HG02610 (cell line): ENCODE data around the gene FRMD1.

ENCODE experiments used
- ATAC-seq: cut with Tn5 transposase; IDR thresholded peaks from one replicate; pipeline ENCODE4 v1.9.1; 2021; ENCODE audit warnings: mild to moderate bottlenecking, moderate library complexity; ENCODE audit not compliant: unreplicated experiment

The FRMD1 gene

DNA sequence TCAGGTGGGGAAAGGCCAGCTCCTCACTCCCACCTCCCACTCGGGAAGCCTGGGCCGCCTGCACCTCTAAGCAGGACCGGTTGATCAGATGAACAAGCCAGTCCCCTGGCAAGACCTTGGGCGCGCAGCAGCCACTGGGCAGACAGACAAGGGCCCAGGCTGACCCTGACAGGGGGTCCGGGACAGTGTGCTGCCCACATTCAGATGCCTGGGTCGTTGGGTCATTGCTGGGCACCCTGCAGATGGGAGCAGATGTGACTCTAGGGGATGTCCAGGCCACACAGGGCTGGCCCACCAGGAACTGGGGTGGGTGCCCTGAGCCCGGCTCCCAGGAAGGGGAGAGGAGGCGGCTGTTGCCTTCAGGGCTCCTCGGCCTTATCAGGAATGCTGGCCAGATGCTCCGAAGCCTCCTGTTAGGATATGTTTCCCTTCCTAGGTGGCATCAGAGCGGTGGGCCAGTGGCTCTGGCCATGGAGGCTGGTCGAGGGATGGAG lies 17.3 kb upstream of the FRMD1 start:
- ATAC-seq = no peak

GRCh38 chr6:168095716-168096250 lies 16.8 kb upstream of the FRMD1 start:
- ATAC-seq = no peak

- ATAC-seq = no peak
These were observed 16.2 kb upstream of the FRMD1 start for GRCh38 chr6:168095171-168095691.

DNA sequence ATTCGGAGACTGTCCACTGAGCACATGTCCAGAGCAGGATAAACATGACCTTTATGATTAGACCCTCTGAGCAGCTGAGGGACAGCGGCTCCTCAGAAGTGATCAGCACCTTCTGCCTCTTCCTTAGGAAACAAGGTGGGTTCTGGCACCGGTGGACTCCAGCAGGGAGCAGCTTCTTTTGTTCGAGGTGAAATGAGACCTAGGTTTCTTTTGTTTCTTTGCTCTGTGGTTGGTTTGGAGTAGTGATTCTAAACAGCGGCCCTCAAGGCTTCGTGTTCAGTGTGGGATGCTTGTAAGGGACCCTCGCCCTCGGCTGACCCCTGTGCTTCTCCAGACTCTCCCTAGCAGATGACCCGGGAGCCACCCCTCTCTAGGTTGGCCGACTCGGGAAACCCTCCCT lies 14.6 kb upstream of the FRMD1 start:
- ATAC-seq = no peak

- no peak for ATAC-seq
These were observed 14.1 kb upstream of the FRMD1 start for GRCh38 chr6:168093071-168093505.

GRCh38 chr6:168092541-168092940 lies 13.5 kb upstream of the FRMD1 start:
- no peak for ATAC-seq

DNA sequence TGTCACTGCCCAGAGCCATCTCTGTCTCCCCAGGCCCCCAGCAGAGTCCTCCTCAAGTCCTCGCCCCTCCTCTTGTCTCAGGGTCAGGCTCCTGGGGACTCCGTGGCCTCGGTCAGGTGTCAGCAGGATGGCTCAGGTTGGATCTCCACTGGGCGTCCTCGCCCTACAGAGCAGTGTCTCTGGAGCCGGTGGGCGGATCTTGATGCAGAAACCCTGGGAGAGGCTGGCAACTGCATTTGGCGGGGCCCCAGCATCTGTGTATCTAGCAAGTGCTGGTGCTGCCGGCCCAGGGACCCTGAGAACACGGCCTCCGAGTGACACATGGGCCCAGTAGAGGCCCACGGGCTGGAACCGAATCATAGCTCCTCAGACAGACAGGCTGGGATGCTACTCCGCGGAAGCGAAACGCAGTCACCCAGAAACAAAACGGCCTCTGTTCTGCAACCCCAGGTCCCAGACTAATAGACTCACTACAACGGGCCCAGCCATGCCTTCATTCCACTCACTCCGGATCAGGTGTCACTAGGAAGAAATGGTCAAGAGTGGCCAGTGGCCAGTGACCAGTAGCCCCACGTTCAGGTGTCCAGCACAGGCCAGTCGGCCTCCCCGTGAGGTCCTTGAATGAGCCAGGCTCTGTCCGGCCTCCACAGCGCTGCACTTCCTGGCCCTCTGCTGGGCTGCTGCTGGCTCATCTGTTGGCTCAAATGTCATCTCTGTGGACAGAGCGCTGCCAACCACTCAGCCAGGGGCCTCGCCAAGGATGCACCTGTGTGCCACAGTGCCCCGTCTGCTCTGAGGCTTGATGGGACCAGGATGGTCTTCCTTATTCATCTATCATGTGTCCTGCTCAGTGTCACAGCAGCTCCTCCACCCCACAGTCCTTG lies 12.6 kb upstream of the FRMD1 start:
- ATAC-seq = no peak

DNA sequence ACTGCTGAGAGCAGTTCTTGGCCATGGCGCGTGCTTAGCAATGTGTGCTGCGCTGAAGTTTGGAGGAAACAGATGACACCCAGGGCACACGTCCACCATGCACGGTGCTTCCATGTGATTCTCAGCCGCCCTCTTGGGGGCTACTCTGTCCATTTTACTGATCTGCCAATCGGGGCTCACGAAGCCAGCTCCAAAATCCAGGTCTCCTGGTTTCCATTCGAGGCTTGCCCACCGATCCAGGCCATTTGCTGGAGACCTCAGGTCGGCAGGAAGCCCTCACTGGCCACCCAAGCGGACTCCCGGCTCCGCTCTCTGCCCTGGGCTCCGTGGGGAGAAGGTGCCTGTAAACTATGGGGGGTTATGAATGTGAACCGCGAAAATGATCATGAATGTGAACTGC lies 11.7 kb upstream of the FRMD1 start:
- no peak for ATAC-seq

DNA sequence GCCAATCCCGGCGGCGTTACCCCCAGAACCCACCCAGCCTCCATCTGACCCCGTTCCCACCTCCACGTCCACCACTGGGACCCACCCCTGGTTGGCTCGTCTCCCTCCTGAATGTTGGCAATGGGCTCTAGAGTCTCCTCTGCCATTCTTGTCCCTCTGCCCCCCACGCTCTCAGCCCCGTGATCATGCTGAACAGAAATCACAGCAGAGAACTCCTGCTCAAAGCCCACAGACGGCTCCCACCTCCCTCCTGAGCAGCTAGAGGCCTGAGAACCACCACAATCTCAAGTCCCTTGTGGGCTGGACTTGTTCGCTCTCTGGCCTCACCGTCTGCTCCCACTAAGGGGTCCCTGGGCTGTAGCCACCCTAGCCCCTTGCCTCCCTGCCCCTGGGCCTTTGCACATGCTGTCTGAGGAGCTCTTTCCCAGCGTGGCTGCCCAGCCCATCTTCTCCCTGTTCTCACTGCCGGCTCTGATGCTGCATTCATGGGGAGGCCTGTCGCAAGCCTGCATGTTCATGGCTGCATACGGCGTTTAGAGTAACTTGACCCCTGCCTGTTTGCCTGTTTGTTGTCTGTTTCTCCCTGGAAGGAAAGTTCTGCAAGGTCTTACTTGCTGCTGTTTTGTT lies 11.2 kb upstream of the FRMD1 start:
- no peak for ATAC-seq

DNA sequence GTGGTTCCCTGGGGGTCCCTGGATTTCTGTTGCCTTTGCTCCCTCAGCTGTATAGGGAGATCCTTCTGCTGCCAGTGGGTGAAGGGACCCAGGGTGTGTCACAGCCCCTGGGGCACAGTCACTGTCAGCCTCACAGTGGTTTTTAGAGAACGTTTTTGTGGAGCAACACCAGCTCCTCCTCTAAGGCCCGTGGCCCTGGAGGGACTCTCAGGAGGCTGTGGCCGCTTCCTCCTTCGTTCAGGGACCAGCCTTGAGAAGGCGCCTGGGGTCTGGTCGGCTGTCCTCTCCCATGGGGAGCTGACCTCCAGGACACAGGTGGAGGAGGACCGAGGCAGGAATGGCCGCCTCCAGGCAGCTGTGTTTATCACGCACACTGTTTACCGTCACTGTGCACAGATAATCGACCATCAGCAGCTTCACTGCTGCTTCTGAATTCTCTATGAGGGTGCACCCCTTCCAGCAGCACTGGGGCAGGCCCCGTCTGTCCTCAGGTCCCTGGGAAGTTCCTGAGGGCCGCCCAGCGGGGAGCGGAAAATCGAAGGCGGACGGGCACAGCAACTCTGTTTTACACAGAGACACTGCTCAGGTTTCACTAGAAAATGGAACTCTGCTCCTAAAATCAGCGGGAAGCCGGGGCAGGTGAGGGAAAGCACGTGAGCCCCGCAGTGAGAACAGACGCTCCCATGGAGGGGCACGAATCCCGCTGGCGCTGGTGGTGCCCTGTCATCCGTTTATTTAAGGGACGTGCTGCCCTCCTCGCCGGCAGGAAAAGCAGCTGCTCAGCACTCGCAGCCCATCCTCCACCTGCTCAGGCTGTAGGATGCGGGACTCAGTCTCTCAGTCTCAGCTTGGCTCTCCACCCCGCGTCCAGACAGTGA lies 10.4 kb upstream of the FRMD1 start:
- no peak for ATAC-seq

GRCh38 chr6:168088161-168089053 lies 9.4 kb upstream of the FRMD1 start:
- ATAC-seq = no peak

- ATAC-seq = no peak
These were observed 8.6 kb upstream of the FRMD1 start for GRCh38 chr6:168087436-168088160.

GRCh38 chr6:168086616-168087015 lies 7.6 kb upstream of the FRMD1 start:
- no peak for ATAC-seq

DNA sequence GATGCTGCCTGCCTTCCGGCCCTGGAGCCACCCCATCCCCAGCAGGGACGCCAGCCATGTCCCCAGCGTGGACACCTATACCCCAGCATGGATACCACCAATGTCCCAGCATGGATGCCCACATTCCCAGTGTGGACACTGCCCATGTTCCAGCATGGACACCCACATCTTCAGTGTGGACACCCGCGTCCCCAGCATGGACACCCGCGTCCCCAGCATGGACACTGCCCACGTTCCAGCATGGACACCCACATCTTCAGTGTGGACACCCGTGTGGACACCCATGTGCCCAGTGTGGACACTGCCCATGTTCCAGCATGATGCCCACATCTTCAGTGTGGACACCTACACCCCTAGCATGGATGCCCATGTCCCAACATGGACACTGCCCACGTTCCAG lies 7.1 kb upstream of the FRMD1 start:
- ATAC-seq = no peak

DNA sequence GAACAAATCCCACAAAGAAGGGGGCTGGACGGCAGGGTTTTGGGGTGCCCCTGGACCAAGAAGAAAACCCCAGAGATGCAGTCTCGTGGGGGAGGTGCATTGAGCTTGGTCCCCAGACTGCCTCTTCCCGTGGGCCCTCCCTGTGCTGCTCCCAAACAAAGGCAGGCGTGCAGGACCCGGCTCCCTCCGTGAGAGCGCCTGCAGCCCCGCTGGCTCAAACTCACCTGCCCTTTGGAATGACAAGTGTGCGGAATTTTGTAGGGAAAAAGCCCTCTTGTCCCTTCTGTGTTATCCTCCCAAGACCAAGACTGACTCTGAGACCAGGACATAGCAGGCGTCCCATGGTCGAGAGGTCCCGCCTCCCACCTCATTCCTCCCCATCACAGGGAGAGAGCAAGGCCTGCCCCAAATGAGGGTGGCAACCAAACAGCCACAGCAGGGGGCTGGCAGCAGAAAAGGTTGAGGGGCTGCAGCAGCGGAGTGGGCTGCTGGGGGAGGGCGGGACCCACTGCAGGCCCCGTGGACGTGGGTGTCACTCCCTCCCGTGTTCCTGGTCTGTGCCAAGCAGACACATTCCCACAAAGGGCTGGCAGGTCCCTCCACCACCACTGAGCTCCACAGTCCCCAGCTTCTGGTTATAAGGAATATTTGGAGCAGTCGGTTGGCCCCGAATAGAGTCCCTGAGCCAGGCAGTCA lies 5.6 kb upstream of the FRMD1 start:
- ATAC-seq = no peak

DNA sequence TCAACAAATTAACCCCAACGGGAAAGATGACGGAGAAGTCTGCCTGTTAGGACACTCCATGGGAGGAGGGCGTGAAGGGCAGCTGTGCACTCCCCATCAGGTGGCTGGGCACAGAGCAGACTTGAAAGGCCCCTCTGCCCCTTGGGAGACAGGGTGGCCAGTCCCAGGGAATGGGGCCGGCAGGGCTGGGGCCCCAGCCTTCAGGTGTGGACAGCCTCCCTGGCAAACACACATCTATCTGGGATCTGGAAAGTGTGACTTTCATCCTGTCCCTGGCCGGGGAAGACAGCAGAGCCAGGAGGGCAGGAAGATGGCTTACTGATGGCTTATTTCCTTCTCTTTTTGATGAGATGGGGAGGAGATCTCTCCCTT lies 4.5 kb upstream of the FRMD1 start:
- ATAC-seq = no peak

- no peak for ATAC-seq
These were observed 4.0 kb upstream of the FRMD1 start for GRCh38 chr6:168082860-168083513.
